HG03565 (cell line): Measurements from ENCODE around the gene SLC11A1.

Experiments
- ATAC-seq: cut with Tn5 transposase; IDR thresholded peaks from one replicate; pipeline ENCODE4 v1.9.1; 2021; ENCODE audit warnings: mild to moderate bottlenecking, moderate library complexity; ENCODE audit not compliant: unreplicated experiment

SLC11A1 gene

DNA sequence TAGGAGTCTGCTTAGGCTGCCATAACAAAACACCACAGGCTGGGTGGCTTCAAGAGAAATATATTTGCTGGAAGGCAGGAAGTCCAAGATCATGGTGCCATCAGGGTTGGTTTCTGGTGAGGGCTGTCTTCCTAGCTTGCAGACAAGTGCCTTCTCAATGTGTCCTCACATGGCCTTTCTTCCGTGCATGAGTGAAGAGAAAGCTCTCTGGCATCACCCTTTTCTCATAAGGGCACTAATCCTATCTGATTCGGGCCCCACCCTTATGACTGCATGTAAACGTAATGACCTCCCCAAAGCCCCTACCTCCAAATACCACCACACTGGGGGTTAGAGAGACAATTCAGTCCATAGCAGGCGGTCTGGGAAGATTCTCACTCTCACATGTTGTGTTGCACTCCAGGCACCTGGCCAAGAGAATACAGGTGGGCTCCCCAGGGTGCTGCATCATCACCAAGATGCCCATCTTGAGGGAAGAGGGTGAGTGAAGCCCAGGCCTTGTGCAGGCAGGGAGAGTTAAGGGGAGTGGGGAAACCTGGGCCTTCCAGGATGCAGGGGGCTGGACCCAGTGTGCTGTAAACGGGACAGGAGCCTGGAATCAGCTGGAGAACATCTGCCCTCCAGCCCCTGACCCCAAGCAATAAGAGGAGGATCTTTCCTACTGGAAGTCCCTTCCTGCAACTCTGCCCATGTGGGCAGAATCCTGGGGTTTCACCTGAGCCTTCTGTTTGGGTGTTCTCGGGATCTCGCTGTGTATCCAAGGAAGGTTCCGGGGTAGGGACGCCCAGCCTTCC is 15.3 kb upstream of the SLC11A1 start:
- no peak for ATAC-seq

DNA sequence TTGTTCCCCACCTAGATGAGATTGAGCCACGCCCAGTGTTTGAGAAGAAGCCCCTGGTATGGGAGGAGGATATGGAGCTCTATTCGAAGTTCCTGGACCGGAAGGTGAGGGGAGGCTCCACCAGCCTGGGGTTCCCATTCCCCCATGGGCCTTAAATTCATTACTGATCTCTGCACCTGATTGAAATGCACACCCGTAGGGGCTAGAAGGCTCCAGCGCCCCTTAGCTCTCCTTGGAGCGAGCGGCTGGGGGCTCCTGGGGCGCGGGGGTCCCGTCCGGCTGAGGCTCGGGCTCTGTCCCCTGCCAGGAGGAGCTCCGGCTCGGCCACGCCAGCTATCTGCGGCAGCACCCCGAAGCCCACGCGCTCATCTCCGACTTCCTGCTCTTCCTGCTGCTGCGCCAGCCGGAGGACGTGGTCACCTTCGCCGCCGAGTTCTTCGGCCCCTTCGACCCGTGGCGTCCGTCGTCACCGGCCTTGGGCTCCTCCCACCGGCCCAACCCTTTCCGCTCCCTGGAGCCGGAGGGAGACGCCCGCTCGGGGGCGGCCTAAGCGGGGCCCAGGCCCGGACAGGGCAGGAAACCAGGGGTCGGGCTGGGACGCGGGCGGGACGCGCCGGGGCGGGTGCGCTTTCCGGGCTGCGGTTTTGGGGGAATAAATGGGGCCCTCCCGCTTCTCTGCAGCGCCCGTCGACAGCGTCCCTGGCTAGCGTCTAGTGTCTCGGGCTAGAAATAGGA is 14.5 kb upstream of the SLC11A1 start:
- peak; percentile 84 for ATAC-seq

DNA sequence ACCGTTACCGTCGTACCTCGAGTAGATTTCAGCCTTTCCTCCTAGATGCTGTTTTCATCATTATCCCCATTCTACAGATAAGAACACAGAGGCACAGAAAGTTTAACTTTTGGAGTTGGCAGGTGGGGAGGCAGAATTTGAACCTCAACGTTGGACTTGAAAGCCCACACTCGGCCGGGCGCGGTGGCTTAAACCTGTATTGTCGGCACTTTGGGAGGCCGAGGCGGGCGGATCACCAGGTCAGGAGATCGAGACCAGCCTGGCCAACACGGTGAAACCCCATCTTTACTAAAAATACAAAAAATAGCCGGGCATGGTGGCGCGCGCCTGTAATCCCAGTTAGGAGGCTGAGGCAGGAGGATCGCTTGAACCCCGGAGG is 13.9 kb upstream of the SLC11A1 start:
- no peak for ATAC-seq

DNA sequence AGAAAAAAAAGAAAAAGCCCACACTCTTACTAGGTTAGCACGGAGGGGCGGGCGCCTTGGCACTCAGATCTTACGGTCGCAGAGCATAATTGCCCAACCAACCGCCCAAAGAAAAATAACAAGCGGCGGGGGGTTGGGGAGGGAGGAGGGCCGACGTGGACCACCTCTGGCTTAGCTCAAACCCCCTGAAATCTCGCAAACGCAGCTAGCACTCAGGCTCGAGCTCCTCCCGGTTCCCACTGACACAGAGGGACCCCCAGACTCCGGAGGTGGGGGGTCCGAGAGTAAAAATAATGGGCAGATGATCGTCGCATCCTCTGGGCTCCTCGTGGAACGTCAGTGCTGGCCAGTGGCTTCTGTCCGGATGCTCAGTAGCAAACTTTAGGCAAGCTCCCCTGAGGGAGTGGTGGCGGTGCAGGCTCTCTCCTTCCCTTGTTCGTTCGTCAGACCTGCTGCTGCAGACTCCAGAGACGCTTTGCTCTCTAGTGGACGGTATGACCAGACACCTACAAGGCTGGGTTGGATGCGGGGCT is 13.4 kb upstream of the SLC11A1 start:
- ATAC-seq, result no peak

DNA sequence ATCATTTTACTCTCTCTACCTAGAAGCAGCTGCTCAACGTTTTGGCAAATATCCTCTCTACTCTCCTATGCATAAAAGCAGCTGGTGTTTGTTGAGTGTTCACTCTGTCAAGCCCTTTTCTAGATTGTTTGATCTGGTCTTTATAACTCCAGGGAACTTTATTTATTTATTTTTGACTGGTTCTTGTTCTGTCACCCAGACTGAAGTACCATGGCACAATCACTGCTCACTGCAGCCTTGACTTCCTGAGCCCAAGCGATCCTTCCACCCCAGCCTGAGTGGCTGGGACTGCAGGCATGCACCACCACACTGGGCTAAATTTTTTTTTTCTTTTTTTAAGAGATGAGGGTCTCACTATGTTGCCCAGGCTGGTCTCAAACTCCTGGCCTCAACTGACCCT is 12.7 kb upstream of the SLC11A1 start:
- no peak for ATAC-seq

DNA sequence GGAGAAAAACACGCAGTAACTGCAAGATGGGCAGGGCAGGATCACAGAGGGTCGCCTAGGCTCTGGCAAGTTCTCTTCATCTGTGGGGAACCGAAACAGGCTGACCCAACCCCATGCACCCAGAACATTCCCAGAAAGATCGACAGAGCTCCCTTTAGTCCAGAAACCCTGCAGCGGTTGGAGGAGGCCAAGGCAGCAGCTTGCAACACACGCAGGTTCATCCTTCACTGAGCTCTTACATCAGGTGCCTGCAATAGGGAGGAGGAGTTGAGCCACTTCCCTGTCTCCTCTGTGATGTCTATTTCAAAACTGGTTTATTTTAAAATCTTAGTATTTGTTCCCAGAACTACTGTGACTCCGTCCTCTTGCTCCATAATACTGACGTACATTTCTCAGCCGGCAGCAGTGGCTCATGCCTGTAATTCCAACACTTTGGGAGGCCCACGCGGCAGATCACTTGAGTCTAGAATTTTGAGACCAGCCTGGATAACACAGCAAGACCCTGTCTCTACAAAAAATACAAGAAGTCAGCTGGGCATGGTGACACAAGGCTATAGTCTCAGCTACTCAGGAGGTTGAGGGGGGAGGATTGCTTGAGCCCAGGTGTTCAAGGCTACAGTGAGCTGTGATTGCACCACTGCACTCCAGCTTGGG is 11.5 kb upstream of the SLC11A1 start:
- no peak for ATAC-seq

DNA sequence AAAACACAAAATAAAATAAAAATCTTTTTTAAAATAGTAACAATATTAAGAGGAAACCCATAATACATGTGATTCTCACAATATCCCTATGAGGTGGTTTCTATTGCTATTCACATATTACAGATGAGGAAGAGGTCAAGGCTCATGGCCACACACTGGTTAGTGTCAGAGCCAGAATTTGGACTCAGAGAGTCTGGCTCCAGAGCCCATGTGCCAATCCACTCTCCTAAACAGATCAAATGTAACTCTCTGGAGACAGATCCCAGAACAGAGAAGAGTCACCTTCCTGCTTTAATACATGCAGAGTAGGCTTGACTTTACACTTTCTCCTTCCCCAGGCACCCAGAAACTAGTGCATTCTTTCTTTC is 10.1 kb upstream of the SLC11A1 start:
- ATAC-seq, result no peak

DNA sequence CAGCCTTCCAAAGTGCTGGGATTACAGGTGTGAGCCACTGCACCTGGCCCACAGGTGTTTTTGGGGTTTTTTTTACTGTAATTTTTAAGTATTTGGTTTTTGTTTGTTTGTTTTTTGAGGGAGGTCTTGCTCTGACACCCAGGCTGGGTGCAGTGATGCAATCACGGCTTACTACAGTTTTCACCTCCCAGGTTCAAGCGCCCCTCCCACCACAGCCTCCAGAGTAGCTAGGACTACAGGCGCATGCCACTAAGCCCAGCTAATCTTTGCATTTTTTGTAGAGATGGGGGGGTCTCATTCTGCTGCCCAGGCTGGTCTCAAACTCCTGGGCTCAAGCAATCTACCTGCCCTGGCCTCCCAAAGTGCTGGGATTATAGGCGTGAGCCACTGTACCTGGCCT is 7.3 kb upstream of the SLC11A1 start:
- no peak for ATAC-seq

DNA sequence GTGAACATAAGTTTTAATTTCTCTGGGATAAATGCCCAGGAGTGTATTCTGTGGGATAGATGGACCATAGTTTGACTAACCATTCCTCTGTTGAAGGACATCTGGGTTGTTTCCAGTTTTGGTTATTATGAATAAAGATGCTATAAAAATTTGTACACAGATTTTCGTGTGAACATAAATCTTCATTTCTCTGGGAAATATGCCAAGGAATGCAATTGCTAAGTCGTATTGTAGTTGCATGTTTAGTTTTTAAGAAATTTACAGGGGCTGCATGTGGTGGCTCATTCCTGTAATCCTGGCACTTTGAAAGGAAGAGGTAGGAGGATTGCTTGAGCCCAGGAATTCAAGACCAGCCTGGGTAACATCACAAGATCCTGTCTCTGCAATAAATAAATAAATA is 6.9 kb upstream of the SLC11A1 start:
- ATAC-seq, result no peak

DNA sequence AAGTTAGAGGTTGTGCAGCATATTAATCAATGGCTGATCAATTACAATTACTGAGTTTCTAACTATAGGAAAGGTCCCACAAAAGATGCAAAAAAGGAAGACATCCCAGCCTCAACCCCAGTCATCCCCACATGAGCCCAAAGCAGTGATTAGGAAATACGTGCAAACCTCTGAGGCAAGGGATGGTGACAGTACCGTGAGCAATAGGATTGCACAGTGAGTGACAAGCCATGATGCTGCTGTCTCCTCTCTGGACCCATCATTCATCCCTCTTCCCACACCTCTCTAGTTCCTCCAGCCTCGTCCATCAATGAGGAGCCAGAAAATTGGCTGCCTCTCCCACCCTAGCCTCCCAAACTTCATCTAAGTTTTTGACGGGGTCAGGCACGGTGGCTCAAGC is 4.0 kb upstream of the SLC11A1 start:
- ATAC-seq, result no peak

DNA sequence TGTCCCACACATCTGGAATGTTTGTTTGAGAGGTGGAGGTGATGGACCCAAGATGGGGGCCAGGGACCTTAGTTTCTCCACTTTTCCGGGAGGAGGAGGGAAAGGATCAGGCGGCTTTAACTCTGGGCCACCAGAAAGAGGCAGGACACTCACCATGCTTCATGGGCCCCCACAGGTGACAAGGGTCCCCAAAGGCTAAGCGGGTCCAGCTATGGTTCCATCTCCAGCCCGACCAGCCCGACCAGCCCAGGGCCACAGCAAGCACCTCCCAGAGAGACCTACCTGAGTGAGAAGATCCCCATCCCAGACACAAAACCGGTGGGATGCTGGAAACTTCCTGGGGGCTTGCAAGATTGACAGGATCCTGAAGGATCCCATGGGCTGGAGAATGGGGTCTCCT is 712 bp downstream of the SLC11A1 start:
- ATAC-seq, result no peak

DNA sequence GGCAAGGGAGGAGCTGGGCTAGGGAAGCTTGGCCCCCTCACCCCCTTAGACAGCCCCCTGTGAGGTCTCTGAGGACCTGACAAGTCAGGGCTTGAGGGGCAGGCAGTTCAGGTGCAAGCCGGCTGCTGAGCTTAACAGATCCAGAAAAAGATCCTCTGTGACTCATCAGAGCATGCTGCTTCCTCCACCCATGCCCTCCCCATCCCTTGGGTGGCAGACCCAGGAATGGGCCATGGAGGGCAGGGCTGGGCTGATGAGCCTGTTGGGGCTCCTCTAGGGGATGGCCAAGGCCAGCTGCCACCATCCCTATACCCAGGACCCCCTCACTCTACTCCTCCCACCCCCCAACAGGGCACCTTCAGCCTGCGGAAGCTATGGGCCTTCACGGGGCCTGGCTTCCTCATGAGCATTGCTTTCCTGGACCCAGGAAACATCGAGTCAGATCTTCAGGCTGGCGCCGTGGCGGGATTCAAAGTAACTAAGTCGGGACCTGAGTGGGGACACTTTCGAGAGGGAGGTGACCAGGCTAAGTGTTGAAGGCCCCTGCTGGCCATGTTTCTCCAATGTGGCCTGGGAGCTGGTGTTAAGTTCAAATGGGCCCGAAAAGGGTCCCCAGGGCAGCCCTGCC is 1.9 kb downstream of the SLC11A1 start:
- no peak for ATAC-seq

DNA sequence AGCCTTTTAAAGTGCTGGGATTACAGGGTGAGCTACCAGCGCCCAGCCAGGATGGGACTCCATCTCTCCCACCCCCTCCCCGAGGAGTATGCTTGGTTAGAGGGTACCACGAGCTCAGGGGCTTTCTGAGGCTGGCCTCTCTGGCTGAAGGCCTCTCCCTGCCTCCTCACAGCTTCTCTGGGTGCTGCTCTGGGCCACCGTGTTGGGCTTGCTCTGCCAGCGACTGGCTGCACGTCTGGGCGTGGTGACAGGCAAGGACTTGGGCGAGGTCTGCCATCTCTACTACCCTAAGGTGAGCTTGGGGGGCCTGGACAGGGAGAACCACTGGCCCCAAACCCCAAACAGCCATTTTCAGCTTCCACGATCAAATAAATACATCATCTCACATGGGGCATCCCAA is 2.9 kb downstream of the SLC11A1 start:
- no peak for ATAC-seq

DNA sequence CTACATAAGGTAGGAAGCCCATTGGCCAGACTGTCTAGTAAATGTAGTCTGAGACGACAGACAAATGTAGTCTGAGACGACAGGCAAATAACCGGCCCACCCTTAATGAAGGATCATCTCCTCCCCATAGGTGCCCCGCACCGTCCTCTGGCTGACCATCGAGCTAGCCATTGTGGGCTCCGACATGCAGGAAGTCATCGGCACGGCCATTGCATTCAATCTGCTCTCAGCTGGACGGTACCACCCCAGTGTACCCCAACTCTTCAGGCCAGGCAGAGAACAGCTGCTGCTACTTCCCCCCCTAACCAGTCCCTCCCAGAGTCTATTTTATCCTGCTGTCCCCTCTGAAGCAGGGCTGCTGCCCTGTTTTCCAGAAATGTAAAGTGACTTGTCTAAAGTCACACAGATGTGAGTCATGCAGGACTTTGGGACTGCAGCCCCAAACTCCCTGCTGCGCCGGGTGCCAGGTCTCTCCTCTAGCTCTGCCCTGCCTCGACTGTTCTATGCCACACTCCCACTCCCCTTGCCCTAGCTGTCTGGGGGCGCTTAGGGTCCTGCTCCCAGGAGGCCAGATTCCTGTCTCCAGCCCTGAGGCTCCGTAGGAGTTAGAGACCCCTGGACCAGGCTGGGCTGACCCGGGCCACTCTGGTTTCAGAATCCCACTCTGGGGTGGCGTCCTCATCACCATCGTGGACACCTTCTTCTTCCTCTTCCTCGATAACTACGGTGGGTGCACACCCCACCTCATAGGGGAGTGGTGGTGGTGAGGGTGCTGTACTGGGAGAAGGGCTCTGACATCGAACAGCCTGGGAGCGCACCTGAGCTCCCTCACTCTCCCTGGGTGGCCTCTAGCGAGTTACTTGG is 4.7 kb downstream of the SLC11A1 start:
- ATAC-seq, result no peak

DNA sequence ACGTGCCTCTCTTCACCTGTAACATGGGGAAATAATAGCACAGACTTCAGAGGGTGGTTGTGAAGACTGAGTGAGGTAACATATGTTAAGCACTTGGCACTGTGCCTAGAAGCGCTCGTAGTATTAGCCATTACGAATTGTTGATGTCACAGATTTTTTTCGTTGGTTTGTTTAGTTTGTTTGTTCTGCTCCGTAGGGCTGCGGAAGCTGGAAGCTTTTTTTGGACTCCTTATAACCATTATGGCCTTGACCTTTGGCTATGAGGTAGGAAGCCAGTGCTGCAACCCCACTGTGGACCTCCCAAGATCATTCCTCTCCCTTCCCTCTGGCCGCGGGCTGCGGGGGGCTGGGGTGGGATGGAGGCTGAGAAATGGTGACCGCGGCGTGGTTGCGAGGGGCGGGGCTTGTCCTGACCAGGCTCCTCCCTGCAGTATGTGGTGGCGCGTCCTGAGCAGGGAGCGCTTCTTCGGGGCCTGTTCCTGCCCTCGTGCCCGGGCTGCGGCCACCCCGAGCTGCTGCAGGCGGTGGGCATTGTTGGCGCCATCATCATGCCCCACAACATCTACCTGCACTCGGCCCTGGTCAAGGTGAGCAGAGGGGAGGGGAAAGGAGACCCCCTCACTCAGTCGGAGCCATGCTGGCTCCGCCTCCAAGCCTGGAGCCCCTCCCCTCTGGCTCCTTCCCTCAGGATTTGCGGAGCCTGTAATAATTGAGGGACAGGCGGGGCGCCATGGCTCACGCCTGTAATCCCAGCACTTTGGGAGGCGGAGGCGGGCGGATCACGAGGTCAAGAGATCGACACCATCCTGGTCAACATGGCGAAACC is 5.5 kb downstream of the SLC11A1 start:
- ATAC-seq, result no peak

DNA sequence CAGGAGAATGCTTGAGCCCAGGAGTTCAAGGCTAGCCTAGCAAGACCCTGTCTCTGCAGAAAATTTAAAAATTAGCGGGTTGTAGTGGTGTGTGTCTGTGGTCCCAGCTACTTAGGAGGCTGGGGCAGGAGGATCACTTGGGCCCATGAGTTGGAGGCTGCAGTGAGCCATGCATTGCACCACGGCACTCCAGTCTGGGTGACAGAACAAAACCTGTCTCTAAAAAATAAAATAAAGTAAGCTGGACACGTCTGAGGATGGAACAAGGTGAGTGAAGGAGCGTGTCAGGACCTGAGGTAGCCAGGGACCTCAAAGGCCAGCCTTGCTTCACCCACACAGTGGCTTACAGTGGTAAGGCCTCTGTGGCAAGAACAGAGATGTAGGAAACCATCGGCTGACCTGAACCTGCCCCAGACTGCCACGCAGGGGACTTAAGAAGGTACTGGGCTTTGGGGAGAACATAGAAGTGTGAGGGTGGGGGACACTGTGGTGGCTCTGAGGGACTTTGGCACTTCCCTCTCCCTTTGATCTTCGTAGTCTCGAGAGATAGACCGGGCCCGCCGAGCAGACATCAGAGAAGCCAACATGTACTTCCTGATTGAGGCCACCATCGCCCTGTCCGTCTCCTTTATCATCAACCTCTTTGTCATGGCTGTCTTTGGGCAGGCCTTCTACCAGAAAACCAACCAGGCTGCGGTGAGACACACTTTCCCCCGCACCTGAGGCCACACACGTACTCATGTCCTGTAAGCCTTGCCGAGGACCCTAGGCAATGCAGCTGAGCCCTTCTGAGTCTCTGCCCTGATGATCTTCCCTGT is 7.5 kb downstream of the SLC11A1 start:
- no peak for ATAC-seq

DNA sequence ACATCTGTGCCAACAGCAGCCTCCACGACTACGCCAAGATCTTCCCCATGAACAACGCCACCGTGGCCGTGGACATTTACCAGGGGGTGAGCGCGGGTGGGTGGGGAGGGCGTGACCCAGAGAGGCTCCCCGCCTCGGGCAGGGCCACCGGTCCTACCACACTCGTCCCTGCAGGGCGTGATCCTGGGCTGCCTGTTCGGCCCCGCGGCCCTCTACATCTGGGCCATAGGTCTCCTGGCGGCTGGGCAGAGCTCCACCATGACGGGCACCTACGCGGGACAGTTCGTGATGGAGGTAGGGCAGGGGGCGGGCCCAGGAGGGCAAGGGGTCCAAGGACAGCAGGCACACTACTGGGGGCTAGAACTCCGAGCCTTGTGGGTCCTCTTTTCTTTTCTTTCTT is 9.1 kb downstream of the SLC11A1 start:
- ATAC-seq, result no peak

DNA sequence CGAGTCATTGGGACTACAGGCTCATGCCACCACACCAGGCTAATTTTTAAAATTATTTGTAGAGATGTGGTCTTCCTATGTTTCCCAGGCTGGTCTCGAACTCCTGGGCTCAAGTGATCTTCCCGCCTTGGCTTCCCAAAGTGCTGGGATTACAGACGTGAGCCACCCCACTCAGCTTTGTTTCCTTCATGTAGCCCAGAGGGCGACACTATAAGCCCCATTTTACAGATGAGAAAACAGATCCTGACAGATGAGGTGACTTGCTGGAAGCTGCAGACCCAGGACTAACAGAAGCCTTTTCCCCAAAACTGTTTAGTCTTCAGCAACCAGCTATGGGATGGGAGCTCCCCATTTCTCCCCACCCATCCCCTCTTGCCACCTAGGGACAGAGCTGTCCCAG is 10.4 kb downstream of the SLC11A1 start:
- ATAC-seq, result no peak
